SJSA1 (cell line): ENCODE measurements around the gene INPP1. TPM values are rescaled to one million over a fixed set of nuclear protein-coding genes. Genes with fewer than 3 reads are reported as not detected.
"Not testable (repeated sequence)": the region's sequence is repeated elsewhere in the genome, so short reads cannot be mapped to it uniquely, and the experiment has no call there.

Source experiments
- DNase-seq, 2 experiments: peaks; one replicate each; pipeline ENCODE4 v3.0.0-alpha.2; 2015 to 2020; ENCODE audit warnings: low spot score in 2 of 2, low read depth in 1 of 2
- H3K27ac ChIP-seq: fragments of 250-450 bp; sonication (Bioruptor Pico); 2 replicates; pipeline ENCODE4 v1.5.1; 2020; ENCODE audit warnings: mild to moderate bottlenecking, moderate library complexity
- H3K27me3 ChIP-seq: fragments of 250-450 bp; sonication (Bioruptor Pico); replicated peaks from 2 replicates; pipeline ENCODE4 v1.5.1; 2020; ENCODE audit warnings: mild to moderate bottlenecking, moderate library complexity
- H3K36me3 ChIP-seq: fragments of 250-450 bp; sonication (Bioruptor Pico); 2 replicates; pipeline ENCODE4 v1.5.1; 2020; ENCODE audit warnings: mild to moderate bottlenecking
- H3K4me1 ChIP-seq: fragments of 250-450 bp; sonication (Bioruptor Pico); replicated peaks from 2 replicates; pipeline ENCODE4 v1.6.1; 2021; ENCODE audit warnings: mild to moderate bottlenecking
- H3K4me3 ChIP-seq: fragments of 250-450 bp; sonication (Bioruptor Pico); 2 replicates; pipeline ENCODE4 v1.5.1; 2020; ENCODE audit warnings: mild to moderate bottlenecking
- H3K9me3 ChIP-seq: fragments of 250-450 bp; sonication (Bioruptor Pico); replicated peaks from 2 replicates; pipeline ENCODE4 v1.5.1; 2020; ENCODE audit warnings: mild to moderate bottlenecking
- total RNA-seq: library from RNA; depleted of rRNA; stranded (reverse); fragments of >200 nt; shearing (Covaris generic); gene quantifications from 2 replicates; pipeline ENCODE4 v1.2.3, GENCODE V29; 2014

Gene INPP1
- total RNA-seq, 1 experiment from 2014 or later, result 10.1 TPM

DNA sequence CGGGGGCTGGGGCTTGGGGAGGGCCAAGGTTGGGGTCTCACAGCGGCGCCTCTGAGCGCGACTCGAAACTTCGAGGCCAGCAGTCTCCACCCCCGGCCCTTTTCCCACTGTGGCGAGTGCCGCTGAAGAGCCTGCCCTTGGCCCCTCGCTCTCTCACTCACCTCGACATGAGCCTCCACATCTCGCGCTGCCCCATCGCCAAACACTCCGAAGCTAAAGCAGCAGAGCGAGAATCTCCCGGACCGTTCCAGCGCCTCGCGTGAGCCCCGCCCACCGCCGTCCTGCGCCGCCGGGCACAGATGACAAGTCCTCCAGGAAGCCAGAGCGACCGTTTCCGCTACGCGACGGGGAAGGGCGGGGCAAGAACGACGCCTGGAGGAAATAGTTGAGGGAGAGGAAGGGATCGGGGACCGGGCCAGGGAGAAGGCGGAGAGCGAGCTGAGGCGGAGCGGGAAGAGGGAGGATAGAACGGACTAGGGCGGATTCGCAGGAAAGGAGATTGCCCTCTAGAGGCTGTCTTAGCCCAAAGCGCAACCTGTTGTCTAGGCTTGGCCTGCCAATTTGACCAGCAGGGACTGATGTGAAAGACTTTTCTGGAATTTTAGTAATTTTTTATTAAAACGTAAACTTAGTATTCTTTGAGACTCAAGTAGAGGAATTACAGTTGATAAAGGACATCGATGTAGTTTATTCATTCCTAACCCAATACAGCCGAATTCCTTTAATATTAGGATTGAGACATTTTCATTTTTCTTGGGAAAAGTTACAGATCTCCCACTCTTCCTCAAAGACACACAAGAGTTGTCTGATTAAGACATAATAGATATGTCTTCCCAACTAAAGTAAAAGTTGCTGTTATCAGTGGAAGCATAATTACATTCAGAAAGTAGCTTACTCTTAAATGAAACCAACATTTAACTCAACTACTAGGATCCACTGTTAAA is 23.6 kb upstream of the INPP1 start, which contains the start of gene HIBCH:
Gene HIBCH (minus strand): TSS at position 272 of the 944 bp plus-strand sequence. CDS start 76 bp downstream, at position 196.
- DNase-seq, result peak; percentile 99
- H3K9me3 ChIP-seq, result no peaks in the 10 kb centered on the region
- H3K4me3 ChIP-seq, result peak within 1 kb of the TSS; percentile 51

DNA sequence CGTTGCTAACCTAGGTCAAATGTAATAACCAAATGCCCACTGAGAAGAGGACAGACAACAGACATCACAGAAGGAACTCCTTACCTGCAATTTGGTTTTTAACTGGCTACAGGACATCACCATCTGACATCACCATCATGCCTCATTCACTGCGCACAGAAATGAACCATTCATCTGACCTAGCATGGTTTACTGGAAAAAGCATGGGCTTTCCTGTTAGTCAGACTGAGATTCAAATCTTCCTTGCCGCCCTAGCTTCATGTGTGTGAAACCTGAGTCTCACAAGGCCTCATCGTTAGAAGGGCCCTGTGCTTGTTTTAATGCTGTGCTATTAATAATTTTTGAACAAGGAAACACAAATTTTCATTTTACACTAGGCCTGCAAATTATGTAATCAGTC is 22.7 kb upstream of the INPP1 start:
- Histone ChIP-seq H3K4me1 (peaks cover 10% of the 10 kb centered on the region), H3K4me3 (no peak overlapping the region), H3K27ac (no peak overlapping the region), H3K27me3 (no peaks in the 10 kb centered on the region), H3K9me3 (no peaks in the 10 kb centered on the region), H3K36me3 (no peaks in the 10 kb centered on the region)
- DNase-seq, result no peak

More for the DNA sequence above, 23.6 kb upstream of the INPP1 start, which contains the start of gene HIBCH:
- H3K27ac ChIP-seq, result no peak within 1 kb of the TSS
- H3K36me3 ChIP-seq, result no peaks in the 10 kb centered on the region
- H3K27me3 ChIP-seq, result no peaks in the 10 kb centered on the region
- peaks cover 10% of the 10 kb centered on the region for H3K4me1 ChIP-seq

DNA sequence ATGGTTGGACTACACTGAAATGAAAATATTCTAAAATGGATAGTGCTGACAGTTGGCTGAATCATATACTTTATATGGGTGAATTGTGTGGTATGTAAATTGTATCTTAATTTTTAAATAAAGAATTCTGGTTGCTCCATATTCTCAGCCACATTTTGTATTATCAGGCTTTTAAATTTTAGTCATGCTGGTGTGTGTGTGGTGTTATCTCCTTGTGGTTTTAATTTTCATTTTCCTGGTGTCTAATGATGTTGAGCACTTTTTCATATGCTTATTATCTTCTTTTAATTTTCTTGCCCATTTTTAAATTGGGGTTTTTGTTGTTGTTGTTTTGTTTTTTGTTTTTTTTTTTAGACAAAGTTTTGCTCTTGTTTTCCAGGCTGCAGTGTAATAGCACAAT is 20.0 kb upstream of the INPP1 start:
- H3K27ac ChIP-seq, result no peak overlapping the region
- H3K36me3 ChIP-seq, result no peaks in the 10 kb centered on the region
- H3K4me1 ChIP-seq, result peaks cover 9% of the 10 kb centered on the region
- no peak for DNase-seq
- H3K9me3 ChIP-seq, result no peaks in the 10 kb centered on the region
- no peaks in the 10 kb centered on the region for H3K27me3 ChIP-seq
- H3K4me3 ChIP-seq, result no peak overlapping the region

DNA sequence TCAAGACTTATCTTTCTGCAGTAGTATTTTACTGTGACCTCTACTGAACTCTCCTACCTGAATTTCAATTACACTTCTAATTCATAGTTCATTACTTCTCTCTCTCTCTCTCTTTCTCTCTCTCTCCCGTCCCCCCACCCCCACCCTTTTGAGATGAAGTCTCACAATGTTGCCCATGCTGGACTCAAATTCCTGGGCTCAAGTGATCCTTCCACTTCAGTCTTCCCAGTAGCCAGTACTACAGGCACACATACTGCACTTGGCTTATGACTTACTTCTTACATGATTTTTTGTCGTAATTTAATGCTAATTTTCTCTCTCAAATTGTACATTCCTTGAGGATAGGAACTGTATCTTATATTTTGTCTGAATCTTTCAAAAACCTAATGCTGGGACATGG is 17.8 kb upstream of the INPP1 start:
- Histone ChIP-seq H3K4me3 (no peak overlapping the region), H3K27me3 (no peaks in the 10 kb centered on the region)

DNA sequence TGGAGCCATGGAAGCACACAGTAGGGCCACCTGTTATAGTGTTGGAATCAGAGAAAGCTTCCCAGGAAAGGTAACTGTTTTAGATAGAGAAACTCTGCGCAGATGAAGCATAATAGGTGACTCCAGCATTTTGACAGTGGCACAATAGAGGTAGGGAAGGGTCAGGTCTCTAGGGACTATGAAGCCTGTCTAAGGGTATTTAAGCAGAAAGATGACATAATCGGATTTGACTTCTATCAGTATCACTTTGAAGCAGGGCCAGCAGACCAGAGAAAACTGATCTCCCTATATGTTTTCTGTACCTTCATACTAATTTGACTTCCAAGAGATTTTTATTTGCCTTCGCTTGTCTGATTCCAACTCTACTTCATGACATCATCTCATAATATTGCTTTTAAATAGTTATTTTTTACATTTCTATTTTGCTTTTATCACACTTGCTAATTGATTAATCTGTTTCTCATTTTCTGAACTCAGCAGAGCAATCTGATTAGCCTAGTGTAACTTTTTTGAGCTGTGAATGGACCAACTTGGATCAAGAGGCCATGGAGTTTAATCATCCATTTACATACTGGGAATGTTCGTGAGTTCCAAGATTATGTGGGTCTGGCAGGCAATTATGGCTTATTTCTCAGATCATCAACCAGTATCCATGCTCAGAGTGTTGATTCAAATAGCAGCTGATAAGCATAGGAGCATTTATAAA is 15.4 kb upstream of the INPP1 start:
- Histone ChIP-seq H3K9me3 (no peaks in the 10 kb centered on the region), H3K27ac (no peak overlapping the region), H3K4me1 (no peaks in the 10 kb centered on the region), H3K27me3 (no peaks in the 10 kb centered on the region), H3K4me3 (no peak overlapping the region), H3K36me3 (no peaks in the 10 kb centered on the region)
- no peak for DNase-seq

More for the DNA sequence above, 17.8 kb upstream of the INPP1 start:
- no peak for DNase-seq
- no peaks in the 10 kb centered on the region for H3K36me3 ChIP-seq
- H3K4me1 ChIP-seq, result no peaks in the 10 kb centered on the region; the same call in 1 of the 2 replicates
- H3K9me3 ChIP-seq, result no peaks in the 10 kb centered on the region
- H3K27ac ChIP-seq, result no peak overlapping the region

DNA sequence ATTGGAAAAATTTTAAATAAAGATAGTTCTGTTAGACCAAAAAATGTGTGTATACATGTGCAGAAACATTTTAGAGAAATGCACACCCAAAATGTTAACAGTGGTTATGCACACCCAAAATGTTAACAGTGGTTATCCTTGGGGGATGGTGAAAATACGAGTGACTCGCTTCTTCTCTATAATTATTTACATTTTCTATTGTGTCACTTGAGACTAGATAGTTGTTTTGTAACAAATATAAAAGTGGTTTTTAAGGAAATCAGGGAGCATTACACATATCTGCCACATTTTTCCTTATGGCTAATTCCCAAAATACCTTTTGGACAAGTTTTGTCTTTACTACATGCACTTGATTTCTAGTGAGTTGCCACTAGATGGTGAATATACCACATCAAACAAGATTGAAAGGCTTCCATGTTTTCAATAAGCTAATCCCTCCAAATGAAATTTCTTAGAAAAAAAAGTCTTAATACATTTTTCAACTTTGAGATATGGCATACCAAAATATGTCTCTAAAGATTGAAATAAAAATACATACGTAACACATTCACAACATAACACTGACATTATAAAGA is 14.7 kb upstream of the INPP1 start:
- Histone ChIP-seq H3K9me3 (no peaks in the 10 kb centered on the region), H3K36me3 (no peaks in the 10 kb centered on the region), H3K27me3 (no peaks in the 10 kb centered on the region), H3K4me3 (no peak overlapping the region), H3K27ac (no peak overlapping the region), H3K4me1 (peaks cover under 1% of the 10 kb centered on the region)
- no peak for DNase-seq

DNA sequence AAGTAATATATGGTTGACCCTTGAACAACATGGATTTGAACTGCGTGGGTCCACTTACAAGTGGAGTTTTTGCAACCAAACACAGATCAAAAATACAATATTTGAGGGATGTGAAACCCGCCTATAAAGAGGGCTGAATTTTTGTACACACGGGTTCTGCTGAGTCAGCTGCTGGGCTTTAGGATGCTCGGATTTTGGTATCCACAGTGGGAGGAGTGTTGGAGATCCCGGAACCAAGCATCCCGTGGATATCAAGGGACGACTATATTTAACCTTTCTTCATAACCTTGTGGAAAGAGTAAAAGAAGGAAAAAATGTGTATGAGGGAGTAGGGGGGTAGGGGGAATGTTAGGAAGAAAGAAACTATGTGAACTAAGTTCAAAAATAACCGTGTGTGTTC is 10.0 kb upstream of the INPP1 start:
- Histone ChIP-seq H3K4me1 (peaks cover 13% of the 10 kb centered on the region), H3K27me3 (no peaks in the 10 kb centered on the region), H3K36me3 (no peaks in the 10 kb centered on the region), H3K9me3 (no peaks in the 10 kb centered on the region), H3K27ac (no peak overlapping the region), H3K4me3 (no peak overlapping the region)
- no peak for DNase-seq

DNA sequence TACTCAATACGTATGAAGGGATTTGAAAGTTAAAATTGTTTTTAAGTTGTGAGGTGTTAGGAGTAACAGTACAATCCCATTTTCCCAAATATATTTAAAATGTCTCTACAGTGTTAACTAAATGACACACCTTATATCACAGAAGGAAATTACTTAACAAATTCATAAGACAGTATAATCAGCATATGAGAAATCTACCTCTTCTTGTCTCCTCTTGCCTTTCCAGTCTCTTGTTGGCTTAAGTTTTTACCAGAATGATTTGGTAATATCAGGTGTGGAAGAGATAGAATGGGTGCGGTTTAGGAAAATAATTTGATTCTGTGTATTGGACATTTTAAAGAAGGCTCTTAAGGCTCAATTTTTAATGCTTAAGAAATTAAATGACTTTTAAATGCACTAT is 9.5 kb upstream of the INPP1 start:
- DNase-seq, result no peak
- Histone ChIP-seq H3K27ac (no peak overlapping the region), H3K4me3 (no peak overlapping the region), H3K27me3 (no peaks in the 10 kb centered on the region), H3K36me3 (no peaks in the 10 kb centered on the region), H3K9me3 (no peaks in the 10 kb centered on the region), H3K4me1 (peaks cover 13% of the 10 kb centered on the region)

DNA sequence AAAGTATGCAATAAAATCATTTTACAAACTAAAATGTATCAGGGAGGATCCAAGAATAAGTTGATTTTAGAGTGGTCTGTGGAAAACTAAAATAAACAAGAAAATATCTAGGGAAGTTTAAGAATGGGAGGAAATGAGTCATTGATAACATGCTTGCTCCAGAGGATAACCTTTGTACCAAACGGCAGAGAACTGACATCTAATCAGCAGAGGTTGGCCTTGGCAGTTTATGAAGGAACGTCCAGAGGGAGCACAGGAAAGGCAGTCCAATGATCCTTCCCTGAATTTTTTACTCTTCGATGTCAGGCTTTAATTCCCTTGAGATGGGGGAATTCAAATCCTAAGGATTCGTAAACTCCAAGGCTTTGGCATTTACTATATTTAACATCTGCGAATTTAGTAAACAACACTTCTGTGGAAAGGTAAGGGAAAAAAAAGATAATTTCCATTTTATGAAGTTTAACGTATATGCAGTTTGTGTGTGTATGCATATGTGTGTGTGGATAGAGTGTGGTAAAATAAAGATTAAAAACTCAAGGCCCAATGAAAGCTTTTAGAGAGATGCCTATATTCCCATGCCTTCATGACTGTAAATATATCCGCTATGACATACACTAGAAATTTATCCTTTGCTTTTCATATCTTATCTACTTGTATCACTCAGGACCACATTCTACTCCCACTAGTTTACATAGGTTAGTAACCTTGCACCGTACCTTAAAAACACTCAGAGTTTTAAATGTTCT is 8.7 kb upstream of the INPP1 start:
- DNase-seq, result peak in 1 of 2 experiments; percentile 30
- 0 out of 2 replicates have a peak overlapping the region, but pooled peaks have one; percentile 10 for H3K27ac ChIP-seq
- no peaks in the 10 kb centered on the region for H3K36me3 ChIP-seq
- peaks cover 13% of the 10 kb centered on the region for H3K4me1 ChIP-seq
- no peak overlapping the region for H3K4me3 ChIP-seq
- no peaks in the 10 kb centered on the region for H3K9me3 ChIP-seq
- H3K27me3 ChIP-seq, result no peaks in the 10 kb centered on the region

DNA sequence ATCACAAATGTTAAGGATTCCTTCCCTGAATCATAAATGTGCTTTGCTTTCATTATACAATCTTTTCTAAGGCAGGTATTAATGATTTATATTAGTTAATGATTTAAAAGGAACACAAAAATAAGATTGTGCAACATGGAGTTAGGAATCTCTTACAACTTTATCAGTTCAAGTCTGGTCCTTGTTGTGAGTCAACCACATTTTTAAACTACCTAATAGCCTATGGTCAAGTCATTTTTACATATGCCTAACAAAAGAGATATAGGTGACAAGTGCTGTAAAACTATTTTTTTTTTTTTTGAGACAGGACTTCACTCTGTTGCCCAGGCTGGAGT is 8.2 kb upstream of the INPP1 start:
- peaks cover 13% of the 10 kb centered on the region for H3K4me1 ChIP-seq

DNA sequence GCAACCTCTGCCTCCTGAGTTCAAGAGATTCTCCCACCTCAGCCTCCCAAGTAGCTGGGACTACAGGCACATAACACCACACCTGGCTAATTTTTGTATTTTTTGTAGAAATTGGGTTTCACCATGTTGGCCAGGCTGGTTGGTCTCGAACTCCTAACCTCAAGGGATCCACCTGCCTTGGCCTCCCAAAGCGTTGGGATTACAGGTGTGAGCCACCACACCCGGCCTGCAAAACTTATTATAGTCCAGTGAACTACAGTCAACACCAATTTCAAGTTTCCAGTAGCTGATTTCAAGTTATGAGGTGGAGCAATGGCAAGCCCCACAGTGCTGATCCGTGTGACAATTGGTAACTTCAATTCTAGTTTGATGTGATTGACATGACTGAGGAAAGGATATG is 7.8 kb upstream of the INPP1 start:
- DNase-seq, H3K27ac ChIP-seq, H3K4me3 ChIP-seq, H3K9me3 ChIP-seq, H3K36me3 ChIP-seq, H3K27me3 ChIP-seq: not testable (repeated sequence)
- H3K4me1 ChIP-seq, result peaks cover 13% of the 10 kb centered on the region

More for the DNA sequence above, 8.2 kb upstream of the INPP1 start:
- no peak overlapping the region for H3K4me3 ChIP-seq
- no peaks in the 10 kb centered on the region for H3K27me3 ChIP-seq
- no peaks in the 10 kb centered on the region for H3K9me3 ChIP-seq
- no peak for DNase-seq
- H3K27ac ChIP-seq, result no peak overlapping the region
- no peaks in the 10 kb centered on the region for H3K36me3 ChIP-seq

DNA sequence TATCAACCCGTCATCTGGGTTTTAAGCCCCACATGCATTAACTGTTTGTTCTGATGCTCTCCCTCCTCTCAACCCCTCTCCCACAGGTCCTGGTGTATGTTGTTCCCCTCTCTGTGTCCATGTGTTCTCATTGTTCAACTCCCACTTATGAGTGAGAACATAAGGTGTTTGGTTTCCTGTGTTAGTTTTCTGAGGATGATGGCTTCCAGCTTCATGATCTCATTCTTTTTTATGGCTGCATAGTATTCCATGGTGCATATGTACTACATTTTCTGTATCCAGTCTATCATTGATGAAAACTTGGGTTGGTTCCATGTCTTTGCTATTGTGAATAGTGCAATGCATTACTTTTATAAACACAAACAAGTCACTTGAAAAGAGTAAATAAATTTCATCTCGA is 7.0 kb upstream of the INPP1 start:
- peaks cover 15% of the 10 kb centered on the region for H3K4me1 ChIP-seq
- no peak overlapping the region for H3K4me3 ChIP-seq
- no peaks in the 10 kb centered on the region for H3K9me3 ChIP-seq
- no peaks in the 10 kb centered on the region for H3K27me3 ChIP-seq
- no peak overlapping the region for H3K27ac ChIP-seq
- no peaks in the 10 kb centered on the region for H3K36me3 ChIP-seq
- no peak for DNase-seq

DNA sequence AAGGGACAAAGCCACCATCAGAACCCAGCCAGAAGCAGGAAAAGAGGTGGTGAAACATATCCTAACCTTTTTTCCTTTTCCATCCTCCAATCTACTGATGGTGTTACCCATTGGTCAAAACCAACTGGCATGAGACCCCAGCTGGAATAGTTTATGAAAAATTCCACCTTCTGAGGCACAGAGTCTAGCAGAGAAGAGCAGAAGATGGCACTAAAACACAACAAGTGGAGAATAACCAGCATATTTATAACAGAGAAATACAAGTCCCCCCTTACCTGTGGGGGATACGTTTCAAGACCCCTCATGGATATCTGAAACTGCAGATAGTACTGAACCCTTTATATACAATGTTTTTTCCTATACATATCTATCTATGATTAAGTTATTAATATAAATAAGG is 4.9 kb upstream of the INPP1 start:
- no peaks in the 10 kb centered on the region for H3K9me3 ChIP-seq
- H3K27me3 ChIP-seq, result no peaks in the 10 kb centered on the region
- no peak for DNase-seq
- H3K36me3 ChIP-seq, result no peaks in the 10 kb centered on the region; the same call in 1 of the 2 replicates
- no peak overlapping the region for H3K27ac ChIP-seq
- H3K4me1 ChIP-seq, result peaks cover 19% of the 10 kb centered on the region
- H3K4me3 ChIP-seq, result no peak overlapping the region
